ENCODE measurements around the gene TPRN.
A peak's percentile ranks its signal among the peaks of the same experiment; 100 is the strongest.

TPRN gene

DNA sequence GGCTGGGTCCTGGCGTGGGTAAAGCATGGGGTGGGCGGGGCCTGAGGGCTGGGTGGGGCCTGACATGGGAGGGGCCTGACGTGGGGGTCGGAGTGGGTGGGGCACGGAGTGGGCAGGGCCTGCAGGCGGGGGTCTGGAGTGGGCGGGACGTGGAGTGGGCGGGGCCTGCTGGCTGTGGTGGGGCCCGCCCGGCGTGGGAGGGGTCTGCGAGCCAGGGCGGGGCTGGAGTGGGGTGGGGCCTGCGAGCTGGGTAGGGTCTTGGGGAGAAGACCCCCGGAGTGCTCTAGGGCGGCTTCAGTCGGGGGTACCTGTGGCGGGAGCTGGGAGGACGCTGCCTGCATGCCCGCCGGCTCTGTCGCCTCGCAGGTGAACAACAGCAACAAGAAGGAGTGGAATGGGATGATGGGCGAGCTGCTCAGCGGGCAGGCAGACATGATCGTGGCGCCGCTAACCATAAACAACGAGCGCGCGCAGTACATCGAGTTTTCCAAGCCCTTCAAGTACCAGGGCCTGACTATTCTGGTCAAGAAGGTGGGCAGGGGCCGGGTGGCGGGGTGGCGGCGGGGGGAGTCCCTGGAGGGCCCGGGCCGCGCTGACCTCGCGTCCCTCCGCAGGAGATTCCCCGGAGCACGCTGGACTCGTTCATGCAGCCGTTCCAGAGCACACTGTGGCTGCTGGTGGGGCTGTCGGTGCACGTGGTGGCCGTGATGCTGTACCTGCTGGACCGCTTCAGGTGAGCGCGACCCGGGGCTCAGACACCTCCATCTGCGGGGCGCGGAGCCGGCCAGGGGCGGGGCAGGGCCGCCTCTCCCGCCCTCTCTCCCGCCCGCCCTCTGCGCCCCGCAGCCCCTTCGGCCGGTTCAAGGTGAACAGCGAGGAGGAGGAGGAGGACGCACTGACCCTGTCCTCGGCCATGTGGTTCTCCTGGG is 38.7 kb downstream of the TPRN start:
- DNase-seq (ENCODE audit: low read depth in 2 of 2, low spot score in 1 of 2) = no peak

GRCh38 chr9:137160716-137161557 is 39.6 kb downstream of the TPRN start:
- DNase-seq (ENCODE audit: low read depth in 2 of 2, low spot score in 1 of 2) = no peak

- no peak for DNase-seq (ENCODE audit: low read depth in 2 of 2, low spot score in 1 of 2)
These were observed 40.5 kb downstream of the TPRN start for GRCh38 chr9:137160054-137160425.

DNA sequence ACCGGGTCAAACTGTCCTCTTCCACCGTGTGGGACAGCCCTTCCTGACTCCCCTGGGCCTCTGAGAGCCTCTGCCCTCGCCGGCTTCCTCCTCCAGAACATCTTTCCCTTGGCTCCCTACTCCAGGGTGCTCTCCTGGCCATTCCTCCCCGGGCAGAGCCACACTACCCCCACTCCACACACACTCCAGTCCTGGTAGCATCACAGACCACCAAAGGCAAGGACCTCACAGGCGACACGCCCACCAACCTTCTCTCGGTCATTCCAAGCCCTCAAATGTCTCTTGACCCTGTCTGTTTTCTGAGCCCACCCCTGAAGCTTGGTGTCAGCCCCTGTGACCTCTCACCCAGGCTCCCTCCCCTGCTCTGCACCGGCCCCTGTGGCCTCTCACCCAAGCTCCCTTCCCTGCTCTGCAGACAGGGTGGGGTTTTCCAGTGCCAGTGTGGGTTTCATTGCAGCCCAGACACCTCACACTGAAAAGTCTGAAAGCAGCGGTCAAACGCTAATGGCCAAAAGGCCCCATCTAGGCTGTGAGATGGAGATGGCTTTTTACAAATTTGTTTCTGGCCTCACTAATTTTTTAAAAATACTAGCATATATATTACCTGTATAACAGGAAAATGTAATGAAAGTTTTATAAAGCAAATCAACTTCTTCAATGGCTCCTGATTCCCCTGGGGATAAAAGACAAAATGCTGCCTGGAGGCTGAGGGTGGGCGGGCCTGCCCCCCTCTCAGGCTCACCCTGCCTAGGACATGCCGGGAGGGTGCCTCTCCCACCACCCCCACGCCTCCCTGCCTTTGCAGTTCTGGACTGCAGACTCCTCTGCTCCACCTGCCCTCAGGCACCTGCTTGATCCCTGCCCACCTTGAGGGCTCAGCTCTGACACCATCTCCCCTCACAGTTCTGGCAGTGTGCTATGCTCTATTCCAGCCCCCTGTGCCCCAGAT is 41.2 kb downstream of the TPRN start:
- DNase-seq (ENCODE audit: low read depth in 2 of 2, low spot score in 1 of 2) = no peak

DNA sequence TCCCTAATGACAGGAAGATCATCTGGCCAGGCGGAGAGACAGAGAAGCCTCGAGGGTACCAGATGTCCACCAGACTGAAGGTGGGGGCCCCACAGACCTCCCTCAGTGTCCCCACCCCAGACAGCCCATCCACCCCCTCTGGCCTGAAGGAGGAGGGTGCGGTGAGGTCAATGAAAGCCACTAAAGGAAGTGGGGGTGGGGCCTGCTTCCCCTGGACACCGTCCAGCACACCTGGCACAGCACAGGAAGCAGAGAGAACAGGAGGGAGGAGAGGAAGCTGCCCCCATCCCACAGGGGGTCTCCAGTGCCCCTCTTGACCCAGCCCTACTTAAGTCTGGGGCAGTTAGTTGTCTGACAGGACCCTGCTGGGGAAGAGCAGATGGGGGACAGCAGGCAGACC is 41.9 kb downstream of the TPRN start:
- no peak for DNase-seq (ENCODE audit: low read depth in 2 of 2, low spot score in 1 of 2)

DNA sequence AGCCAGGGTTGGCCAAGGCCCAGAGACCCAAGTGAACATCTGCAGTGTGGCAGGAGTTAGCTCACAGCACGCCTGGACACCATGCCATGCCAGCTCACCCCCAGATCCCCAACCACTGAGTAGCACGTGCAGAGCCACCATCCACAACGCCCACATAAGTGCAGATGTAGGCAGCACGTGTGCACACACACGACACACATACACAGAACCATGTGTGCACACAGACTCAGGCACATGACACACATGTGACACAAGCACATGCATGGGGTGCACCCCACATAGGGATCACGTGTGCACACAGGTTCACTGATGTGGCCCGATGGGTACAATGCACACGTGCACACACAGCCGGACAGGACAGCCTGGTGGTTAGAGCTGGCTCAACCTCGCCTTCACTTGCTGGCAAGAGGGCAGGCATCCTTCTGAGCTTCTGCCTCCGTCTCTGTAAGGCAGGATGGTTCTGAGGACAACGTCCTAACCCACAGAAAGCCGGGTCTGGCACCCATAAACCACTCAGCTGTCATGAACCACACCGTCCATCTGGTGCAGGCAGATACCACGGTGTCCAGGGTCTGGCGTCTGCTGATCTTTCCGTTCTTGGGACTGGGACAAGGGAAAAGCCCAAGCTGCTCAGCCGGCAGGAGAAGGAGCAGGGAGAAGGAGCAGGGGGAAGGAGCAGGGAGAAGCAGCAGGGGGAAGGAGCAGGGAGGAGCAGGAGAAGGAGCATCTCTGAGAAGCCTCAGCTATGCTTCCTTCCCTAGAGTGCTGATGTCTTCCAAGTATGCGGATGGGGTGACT is 42.7 kb downstream of the TPRN start:
- DNase-seq (ENCODE audit: low read depth in 2 of 2, low spot score in 1 of 2) = no peak

DNA sequence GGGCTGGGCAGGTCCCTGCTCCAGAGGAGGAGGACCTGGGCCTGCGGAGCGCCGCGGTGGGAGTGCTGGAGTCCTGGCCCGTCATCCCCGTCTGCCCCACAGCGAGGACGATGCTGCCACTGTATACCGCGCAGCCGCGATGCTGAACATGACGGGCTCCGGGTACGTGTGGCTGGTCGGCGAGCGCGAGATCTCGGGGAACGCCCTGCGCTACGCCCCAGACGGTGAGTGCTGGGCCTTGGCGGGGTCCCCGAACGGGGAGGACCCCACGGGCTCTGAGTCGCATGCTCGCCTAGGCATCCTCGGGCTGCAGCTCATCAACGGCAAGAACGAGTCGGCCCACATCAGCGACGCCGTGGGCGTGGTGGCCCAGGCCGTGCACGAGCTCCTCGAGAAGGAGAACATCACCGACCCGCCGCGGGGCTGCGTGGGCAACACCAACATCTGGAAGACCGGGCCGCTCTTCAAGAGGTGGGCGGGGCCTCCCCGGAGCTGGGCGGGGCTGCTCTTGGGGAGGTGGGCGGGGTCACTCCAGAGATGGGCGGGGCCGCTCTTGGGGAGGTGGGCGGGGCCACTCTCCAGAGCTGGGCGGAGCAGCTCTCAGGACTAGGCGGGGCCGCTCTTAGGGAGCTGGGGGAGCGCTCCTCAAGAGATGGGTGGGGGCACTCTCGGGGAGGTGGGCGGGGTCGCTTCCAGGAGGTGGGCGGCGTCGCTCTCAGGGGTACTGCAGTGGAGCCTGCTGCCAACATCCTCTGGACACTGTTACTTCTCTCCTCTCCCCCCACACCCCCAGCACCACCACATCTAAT is 43.8 kb downstream of the TPRN start:
- peak; percentile 26 to 41 for DNase-seq (ENCODE audit: low read depth in 2 of 2, low spot score in 1 of 2)

DNA sequence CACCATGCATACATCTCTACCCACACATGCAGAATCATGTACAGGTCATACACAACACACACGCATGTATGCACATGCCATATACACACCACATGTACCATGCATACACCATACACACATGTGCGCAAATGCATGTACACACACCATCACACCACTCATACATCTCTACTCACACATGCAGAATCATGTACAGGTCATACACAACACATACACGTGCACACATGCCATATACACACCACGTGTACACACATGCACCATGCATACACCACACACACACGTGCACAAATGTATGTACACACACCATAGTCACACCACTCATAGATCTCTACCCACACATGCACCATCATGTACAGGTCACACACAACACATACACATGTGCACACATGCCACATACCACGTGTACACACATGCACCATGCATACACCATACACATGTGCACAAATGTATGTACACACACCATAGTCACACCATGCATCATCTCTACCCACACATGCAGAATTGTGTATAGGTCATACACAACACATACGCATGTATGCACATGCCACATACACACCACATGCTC is 47.6 kb downstream of the TPRN start:
- DNase-seq (ENCODE audit: low read depth in 2 of 2, low spot score in 1 of 2) = no peak

DNA sequence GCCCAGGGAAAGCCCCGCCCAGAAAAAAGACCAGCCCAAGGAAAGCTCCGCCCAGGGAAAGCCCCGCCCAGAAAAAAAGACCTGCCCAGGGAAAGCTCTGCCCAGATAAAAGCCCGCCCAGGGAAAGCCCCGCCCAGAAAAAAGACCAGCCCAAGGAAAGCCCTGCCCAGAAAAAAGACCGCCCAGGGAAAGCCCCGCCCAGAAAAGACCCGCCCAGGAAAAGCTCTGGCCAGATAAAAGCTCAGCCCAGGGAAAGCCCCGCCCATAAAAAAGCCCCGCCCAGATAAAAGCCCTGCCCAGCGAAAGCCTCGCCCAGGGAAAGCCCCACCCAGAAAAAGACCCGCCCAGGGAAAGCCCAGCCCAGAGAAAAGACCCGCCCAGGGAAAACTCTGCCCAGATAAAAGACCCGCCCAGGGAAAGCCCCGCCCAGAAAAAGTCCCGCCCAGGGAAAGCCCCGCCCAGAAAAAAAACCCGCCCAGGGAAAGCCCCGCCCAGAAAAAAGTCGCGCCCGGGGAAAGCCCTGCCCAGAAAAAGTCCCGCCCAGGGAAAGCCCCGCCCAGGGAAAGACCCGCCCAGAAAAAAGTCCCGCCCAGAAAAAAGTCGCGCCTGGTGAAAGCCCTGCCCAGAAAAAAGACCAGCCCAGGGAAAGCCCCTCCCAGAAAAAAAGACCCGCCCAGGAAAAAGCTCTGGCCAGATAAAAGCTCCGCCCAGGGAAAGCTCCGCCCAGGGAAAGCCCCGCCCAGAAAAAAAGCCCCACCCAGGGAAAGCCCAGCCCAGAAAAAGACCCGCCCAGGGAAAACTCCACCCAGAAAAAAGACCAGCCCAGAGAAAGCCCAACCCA is 49.7 kb downstream of the TPRN start:
- DNase-seq (ENCODE audit: low read depth in 2 of 2, low spot score in 1 of 2) = no peak

- no peak for DNase-seq (ENCODE audit: low read depth in 2 of 2, low spot score in 1 of 2)
These were observed 50.5 kb downstream of the TPRN start for GRCh38 chr9:137149942-137150616.

- DNase-seq (ENCODE audit: low read depth in 2 of 2, low spot score in 1 of 2) = no peak
These were observed 51.2 kb downstream of the TPRN start for GRCh38 chr9:137149363-137149762.

- DNase-seq (ENCODE audit: low read depth in 2 of 2, low spot score in 1 of 2) = no peak
These were observed 51.9 kb downstream of the TPRN start for GRCh38 chr9:137148661-137149060.

DNA sequence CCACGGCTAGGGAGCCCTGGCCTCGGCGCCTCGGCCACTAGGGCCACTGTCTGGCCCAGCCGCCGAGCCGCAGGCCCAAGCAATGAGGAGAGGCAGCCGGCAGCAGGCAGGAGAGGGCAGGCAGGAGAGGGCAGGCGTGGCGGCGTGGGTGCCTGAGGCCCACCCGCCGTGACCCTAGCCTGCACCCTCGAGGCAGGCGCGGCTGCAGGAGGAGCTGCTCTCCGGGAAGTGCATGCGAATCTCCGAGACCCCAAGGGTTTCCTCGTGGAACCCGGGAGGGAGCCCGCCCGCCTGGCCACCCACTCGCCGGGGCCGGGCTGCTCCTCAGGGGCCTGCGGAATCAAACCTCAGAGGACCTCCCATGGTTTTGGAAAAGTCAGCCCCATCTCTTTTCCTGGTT is 52.3 kb downstream of the TPRN start:
- no peak for DNase-seq (ENCODE audit: low read depth in 2 of 2, low spot score in 1 of 2)

- no peak for DNase-seq (ENCODE audit: low read depth in 2 of 2, low spot score in 1 of 2)
These were observed 52.8 kb downstream of the TPRN start for GRCh38 chr9:137147793-137148160.

DNA sequence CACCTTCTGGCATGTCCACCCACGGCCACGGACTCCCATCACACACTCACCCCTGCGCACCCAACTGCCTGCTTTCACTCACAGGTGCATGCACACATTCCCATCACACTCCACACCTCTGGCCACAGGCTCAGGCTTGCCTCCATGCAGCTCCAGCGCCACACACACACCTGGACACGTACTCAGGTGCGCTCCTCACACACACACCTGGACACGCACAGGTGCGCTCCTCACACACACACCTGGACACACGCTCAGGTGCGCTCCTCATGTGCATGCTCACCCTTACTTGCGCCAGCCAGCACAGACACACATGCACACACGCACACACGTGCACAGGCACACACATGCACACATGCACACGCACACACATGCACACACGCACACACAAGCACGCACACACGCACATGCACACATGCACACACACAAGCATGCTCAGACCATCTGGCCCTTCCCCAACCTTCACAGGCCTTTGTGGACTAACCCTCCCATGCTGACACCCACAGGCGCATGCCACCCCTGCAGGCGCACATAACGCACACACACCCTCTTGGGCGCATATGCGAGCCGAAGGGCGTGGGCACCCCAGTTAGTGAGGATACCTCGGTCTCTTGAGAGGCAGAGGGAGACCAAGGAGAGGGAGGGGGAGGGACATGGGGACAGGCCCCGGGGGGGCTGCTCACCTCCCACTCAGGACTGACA is 53.3 kb downstream of the TPRN start:
- DNase-seq (ENCODE audit: low read depth in 2 of 2, low spot score in 1 of 2) = no peak

GRCh38 chr9:137146527-137146918 is 54.0 kb downstream of the TPRN start:
- DNase-seq (ENCODE audit: low read depth in 2 of 2, low spot score in 1 of 2) = no peak
